ENCODE data around the gene PLS1.
"Not testable (repeated sequence)": the region's sequence is repeated elsewhere in the genome, so short reads cannot be mapped to it uniquely, and the experiment has no call there.

Gene PLS1

GRCh38 chr3:142746646-142747045 is 150.5 kb downstream of the PLS1 start:
- no peak overlapping the region for H3K4me3 ChIP-seq (replicated peaks; ENCODE audit: low read depth, low read length)
- no peaks in the 10 kb centered on the region for H3K36me3 ChIP-seq (ENCODE audit: control insufficient read depth, insufficient read depth, low read length)
- H3K27me3 ChIP-seq (replicated peaks; ENCODE audit: control insufficient read depth, insufficient read depth, low read length) = no peaks in the 10 kb centered on the region
- TF ChIP-seq CTCF (IDR thresholded peaks at IDR 0.05; ENCODE audit: insufficient read depth, low read length, poor library complexity, severe bottlenecking) = no peak
- no peak for DNase-seq (ENCODE audit: extremely low read depth, insufficient read length)

- not testable (repeated sequence) for H3K27me3 ChIP-seq (replicated peaks; ENCODE audit: control insufficient read depth, insufficient read depth, low read length)
Observed at GRCh38 chr3:142750531-142750930, 154.3 kb downstream of the PLS1 start.

GRCh38 chr3:142752605-142753004 is 156.4 kb downstream of the PLS1 start:
- H3K27me3 ChIP-seq (replicated peaks; ENCODE audit: control insufficient read depth, insufficient read depth, low read length); H3K4me3 ChIP-seq (replicated peaks; ENCODE audit: low read depth, low read length); DNase-seq (ENCODE audit: extremely low read depth, insufficient read length); H3K36me3 ChIP-seq (ENCODE audit: control insufficient read depth, insufficient read depth, low read length): not testable (repeated sequence)

More at GRCh38 chr3:142750531-142750930, 154.3 kb downstream of the PLS1 start:
- not testable (repeated sequence) for H3K4me3 ChIP-seq (replicated peaks; ENCODE audit: low read depth, low read length); DNase-seq (ENCODE audit: extremely low read depth, insufficient read length); H3K36me3 ChIP-seq (ENCODE audit: control insufficient read depth, insufficient read depth, low read length)

GRCh38 chr3:142754494-142754893 is 158.3 kb downstream of the PLS1 start:
- Histone ChIP-seq H3K27me3 (replicated peaks; ENCODE audit: control insufficient read depth, insufficient read depth, low read length) (no peaks in the 10 kb centered on the region), H3K4me3 (replicated peaks; ENCODE audit: low read depth, low read length) (no peak overlapping the region), H3K36me3 (ENCODE audit: control insufficient read depth, insufficient read depth, low read length) (no peaks in the 10 kb centered on the region)
- no peak for TF ChIP-seq CTCF (IDR thresholded peaks at IDR 0.05; ENCODE audit: insufficient read depth, low read length, poor library complexity, severe bottlenecking)
- no peak for DNase-seq (ENCODE audit: extremely low read depth, insufficient read length)
